ENCODE results near the gene ZNF197. TPM values are rescaled to one million over a fixed set of nuclear protein-coding genes. Genes with fewer than 3 reads are reported as not detected.

Gene ZNF197
- total and polyA plus RNA-seq, 2 of the 8 experiments (the other 6 are each of a cell fraction or from before 2014, with no cell fraction given), result 3.9 to 16.8 TPM

- peaks cover 0 to 21% of the 10 kb centered on the region in 2 experiments; a peak in 2 of 4 replicates for H3K79me2 ChIP-seq (ENCODE audit: control insufficient read depth in 1 of 2, insufficient read depth in 2 of 2, low read length in 2 of 2)
- FAIRE-seq, result no peak
- 78% methylated on average over 2 of the region's 2 CpGs; no CpG with 5 or more reads in 1 of the 2 experiments for WGBS, 2 experiments (ENCODE audit: extremely low coverage in 1 of 2, insufficient coverage in 1 of 2, insufficient read length in 1 of 2, insufficient replicate concordance in 2 of 2, low coverage in 1 of 2, low lambda C conversion rate in 2 of 2, missing lambda C conversion rate in 1 of 2)
These were observed 3.9 kb downstream of the ZNF197 start for GRCh38 chr3:44628716-44629115.

More at GRCh38 chr3:44628716-44629115, 3.9 kb downstream of the ZNF197 start:
- H2BK20ac ChIP-seq (ENCODE audit: low read length), result no peak overlapping the region
- H3K27ac ChIP-seq (ENCODE audit: low read depth, low read length), result no peak overlapping the region
- H3K4me2 ChIP-seq (ENCODE audit: insufficient read depth in 1 of 2, low read depth in 2 of 2, low read length in 2 of 2), result no peak overlapping the region
- no peak for TF ChIP-seq ASH2L (IDR thresholded peaks at IDR 0.05; ENCODE audit: low read length)
- no peak for TF ChIP-seq USF2 (IDR thresholded peaks at IDR 0.05; ENCODE audit: low read length)
- TF ChIP-seq ATF3 (IDR thresholded peaks at IDR 0.05; ENCODE audit: insufficient read depth, low read depth, low read length), result no peak
- no peak for TF ChIP-seq EZH2 (IDR thresholded peaks at IDR 0.05; ENCODE audit: low read depth, low read length, severe bottlenecking)
- TF ChIP-seq ZNF274 (IDR thresholded peaks at IDR 0.05; ENCODE audit: borderline replicate concordance, extremely low read depth, low read length), result no peak
- no peak overlapping the region for H2AFZ ChIP-seq (ENCODE audit: low read length)
- H3K23ac ChIP-seq (ENCODE audit: insufficient read length), result no peak overlapping the region
- H2BK120ac ChIP-seq (replicated peaks; ENCODE audit: low read depth, low read length), result no peak overlapping the region
- no peak overlapping the region for H3K4ac ChIP-seq (replicated peaks; ENCODE audit: insufficient read length, low read depth, low read length)
- H3K23me2 ChIP-seq (ENCODE audit: low read depth, low read length), result peaks cover 7% of the 10 kb centered on the region
- no peak overlapping the region for H4K8ac ChIP-seq (ENCODE audit: extremely low read depth, insufficient read depth, low read length)
- peaks cover 0 to 5% (median 0%) of the 10 kb centered on the region in 4 experiments; a peak in 1 of 7 replicates for H3K4me1 ChIP-seq (replicated peaks in 1 of 4; ENCODE audit: control insufficient read depth in 3 of 4, insufficient read depth in 4 of 4, low read length in 3 of 4)
- H4K91ac ChIP-seq (replicated peaks; ENCODE audit: insufficient read length, low read length), result no peak overlapping the region
- CTCF ChIA-PET (ENCODE audit: partially characterized antibody), result no interaction called here
- no peak for DNase-seq (ENCODE audit: low read depth in 1 of 2, low spot score in 2 of 2)
- H2BK15ac ChIP-seq (ENCODE audit: low read length), result no peak overlapping the region
- H3K27me3 ChIP-seq (replicated peaks in 1 of 4; ENCODE audit: control insufficient read depth in 3 of 4, extremely low read depth in 1 of 4, insufficient read depth in 3 of 4, low read length in 3 of 4), result no peaks in the 10 kb centered on the region
- no peak overlapping the region for H3K9ac ChIP-seq (replicated peaks in 1 of 4; ENCODE audit: extremely low read depth in 1 of 4, low read depth in 3 of 4, low read length in 3 of 4)
- no peak overlapping the region for H3K18ac ChIP-seq (ENCODE audit: extremely low read depth, low read length)
- H3K56ac ChIP-seq (replicated peaks; ENCODE audit: insufficient read length, low read depth, low read length), result no peak overlapping the region
- no peak overlapping the region for H2AK5ac ChIP-seq (ENCODE audit: low read depth, low read length)
- no peaks in the 10 kb centered on the region for H3K9me3 ChIP-seq (ENCODE audit: insufficient read depth in 2 of 2, low read depth in 1 of 2, low read length in 1 of 2)
- peaks cover 2% of the 10 kb centered on the region; the same call in 1 of the 2 replicates for H3K79me1 ChIP-seq (ENCODE audit: low read depth, low read length)
- no peak overlapping the region for H3K4me3 ChIP-seq (ENCODE audit: extremely low read depth in 1 of 4, insufficient read depth in 2 of 4, low read depth in 3 of 4, low read length in 4 of 4)
- H2BK5ac ChIP-seq (ENCODE audit: low read depth, low read length), result no peak overlapping the region
- POLR2A ChIA-PET (ENCODE audit: partially characterized antibody), result interaction anchor here (0.9 to 2.6 kb wide), 2 partner anchors 20 to 63 kb away, joined by 3 to 9 read pairs; partner anchors contain the start of gene ZNF35
- peaks cover 0 to 4% of the 10 kb centered on the region in 2 experiments for H4K20me1 ChIP-seq (replicated peaks in 1 of 2; ENCODE audit: control insufficient read depth in 1 of 2, insufficient read depth in 2 of 2, low read length in 2 of 2)
- H2BK12ac ChIP-seq (ENCODE audit: low read depth, low read length), result no peak overlapping the region
- H3K36me3 ChIP-seq (ENCODE audit: control insufficient read depth in 2 of 4, insufficient read depth in 4 of 4, low read length in 3 of 4), result peaks cover 0 to 18% (median 8%) of the 10 kb centered on the region in 4 experiments; a peak in 6 of 8 replicates
- no peak overlapping the region for H4K5ac ChIP-seq (ENCODE audit: insufficient read length, low read depth, low read length)
- H3K14ac ChIP-seq (ENCODE audit: insufficient read length), result no peak overlapping the region
